HG02852 (cell line): ENCODE measurements around the gene CDC14B.
"Not testable (repeated sequence)": the region's sequence is repeated elsewhere in the genome, so short reads cannot be mapped to it uniquely, and the experiment has no call there.

Experiments
- ATAC-seq: cut with Tn5 transposase; IDR thresholded peaks from one replicate; pipeline ENCODE4 v1.9.1; 2021; ENCODE audit warnings: mild to moderate bottlenecking, moderate library complexity; ENCODE audit not compliant: unreplicated experiment

The CDC14B gene

DNA sequence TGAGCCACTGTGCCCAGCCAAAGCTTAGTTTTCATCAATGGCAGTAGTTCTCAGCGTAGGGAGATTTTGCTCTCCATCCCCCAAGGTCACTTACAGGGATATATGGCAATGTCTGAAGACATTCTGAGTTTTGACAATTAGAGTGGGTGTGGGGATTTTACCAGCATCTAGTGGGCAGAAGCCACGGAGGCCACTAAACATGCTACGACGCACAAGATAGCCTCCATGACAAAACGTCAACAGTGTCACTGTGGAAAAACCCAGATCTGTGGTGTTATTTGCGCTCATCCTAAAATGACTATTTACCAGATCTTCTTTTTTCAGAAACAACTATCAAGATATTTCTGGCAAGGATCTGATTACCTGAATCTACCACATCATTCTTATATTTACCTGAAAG is 68.2 kb downstream of the CDC14B start:
- ATAC-seq: no peak

DNA sequence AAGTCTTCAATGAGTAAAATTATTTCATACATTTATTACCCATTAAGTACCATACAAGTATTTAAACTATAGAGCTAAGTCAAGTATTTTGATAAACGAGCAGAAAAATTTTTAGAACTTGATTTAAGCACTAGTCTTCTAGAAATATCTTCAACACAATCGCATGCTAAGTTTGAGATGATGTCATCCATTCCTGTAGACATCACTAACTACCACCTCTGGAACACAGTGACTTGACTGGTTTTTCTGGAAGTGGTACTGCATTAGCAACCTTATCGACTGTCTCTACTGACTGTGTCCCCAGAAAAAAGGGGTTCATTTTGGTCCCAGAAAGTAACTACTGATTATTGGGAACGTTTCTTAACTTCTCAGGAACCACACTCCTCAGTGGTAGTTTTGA is 69.0 kb downstream of the CDC14B start:
- no peak for ATAC-seq

DNA sequence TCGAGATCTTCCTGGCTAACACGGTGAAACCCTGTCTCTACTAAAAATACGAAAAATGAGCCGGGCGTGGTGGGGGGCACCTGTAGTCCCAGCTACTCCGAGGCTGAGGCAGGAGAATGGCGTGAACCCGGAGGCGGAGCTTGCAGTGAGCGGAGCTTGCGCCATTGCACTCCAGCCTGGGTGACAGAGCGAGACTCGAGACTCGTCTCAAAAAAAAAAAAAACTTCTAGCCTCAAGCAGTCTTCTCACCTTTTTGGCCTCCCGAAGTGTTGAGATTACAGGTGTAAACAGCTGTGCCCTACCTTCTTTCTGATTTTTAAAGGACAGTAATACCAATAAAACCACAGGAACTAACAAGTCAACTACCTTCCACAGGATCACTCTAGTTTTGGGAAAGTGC is 76.5 kb downstream of the CDC14B start:
- ATAC-seq: not testable (repeated sequence)

DNA sequence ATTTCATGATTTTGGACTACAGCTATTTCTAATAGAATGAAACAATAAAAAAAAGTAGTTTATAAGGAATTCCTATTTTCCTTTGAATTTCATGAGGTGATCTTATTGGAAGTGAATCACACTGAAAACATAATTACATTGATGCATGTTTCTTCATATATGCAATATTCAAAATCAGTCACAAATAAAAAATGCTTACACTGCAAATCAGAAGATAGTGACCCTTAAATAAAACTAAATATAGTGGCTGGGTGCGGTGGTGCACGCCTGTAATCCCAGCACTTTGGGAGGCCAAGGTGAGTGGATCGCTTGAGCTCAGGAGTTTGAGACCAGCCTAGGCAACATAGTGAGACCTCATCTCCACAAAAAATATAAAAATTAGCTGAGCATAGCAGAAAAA is 79.5 kb downstream of the CDC14B start:
- no peak for ATAC-seq

DNA sequence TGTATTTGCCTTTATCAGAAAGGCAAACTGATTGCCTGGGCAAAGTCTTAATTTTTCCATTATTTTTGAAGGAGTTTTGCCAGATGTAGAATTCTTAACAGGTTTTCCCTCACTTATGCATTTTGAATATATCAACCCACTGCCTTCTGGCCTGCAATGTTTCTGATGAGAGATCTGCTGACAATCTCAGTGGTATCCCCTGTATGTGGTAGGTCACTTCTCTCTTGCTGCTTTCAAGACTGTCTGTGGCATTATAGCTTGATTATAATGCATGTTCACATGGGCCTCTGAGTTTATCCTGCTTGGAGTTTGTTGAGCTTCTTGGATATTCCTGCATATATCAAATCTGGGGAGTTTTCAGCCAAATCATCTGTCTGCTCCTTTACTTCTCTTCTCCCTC is 87.5 kb downstream of the CDC14B start:
- no peak for ATAC-seq

DNA sequence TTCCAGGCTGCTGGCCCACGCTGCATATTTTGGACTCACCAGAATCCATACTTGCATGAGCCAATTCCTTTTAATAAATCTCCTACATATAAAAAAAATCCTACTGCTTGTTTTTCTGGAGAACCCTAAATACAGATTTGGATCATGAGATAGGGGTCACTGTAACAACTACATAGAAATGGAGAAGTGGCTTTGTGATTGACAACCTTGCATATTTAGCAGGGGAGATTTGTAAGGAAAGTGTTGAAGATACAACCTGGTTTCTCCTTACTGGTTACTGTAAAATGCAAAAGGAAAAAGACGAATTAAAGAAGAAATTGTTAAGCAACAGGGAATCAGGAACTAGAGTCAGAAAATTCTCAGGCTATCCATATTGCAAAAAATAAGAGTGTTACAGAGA is 94.9 kb downstream of the CDC14B start:
- ATAC-seq: no peak

DNA sequence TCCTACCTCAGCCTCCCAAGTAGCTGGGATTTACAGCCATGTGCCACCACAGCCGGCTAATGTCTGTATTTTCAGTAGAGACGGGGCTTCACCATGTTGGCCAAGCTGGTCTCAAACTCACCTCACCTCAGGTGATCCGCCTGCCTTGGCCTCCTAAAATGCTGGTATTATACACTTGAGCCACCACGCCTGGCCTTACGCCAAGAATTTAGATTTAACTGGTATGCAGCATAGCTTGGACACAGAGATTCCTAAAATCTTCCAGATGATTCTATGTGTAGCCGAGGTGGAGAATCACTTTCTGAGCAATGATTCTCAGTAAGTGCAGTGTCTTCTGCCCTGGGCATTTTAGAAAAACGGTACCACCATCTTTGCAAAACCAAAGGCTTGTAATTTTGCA is 95.6 kb downstream of the CDC14B start:
- no peak for ATAC-seq

DNA sequence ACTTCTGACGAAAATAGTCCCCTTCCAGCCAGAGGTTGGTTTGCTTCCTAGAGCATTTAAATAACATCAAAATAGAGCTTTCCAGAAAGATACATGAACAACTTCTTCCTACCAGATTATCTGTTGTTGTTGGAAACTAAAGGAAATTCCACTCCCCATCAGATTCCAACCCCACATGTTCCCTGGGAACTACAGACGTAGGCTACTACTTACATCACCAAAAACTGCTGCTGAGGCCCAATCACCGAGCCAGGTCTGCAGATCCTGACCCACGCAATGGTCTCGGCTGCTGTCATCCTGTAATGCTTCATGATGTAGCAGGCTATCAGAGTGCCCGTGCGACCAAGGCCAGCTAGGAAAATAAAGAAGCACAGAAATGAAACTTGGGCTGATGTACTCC is 96.3 kb downstream of the CDC14B start:
- no peak for ATAC-seq

DNA sequence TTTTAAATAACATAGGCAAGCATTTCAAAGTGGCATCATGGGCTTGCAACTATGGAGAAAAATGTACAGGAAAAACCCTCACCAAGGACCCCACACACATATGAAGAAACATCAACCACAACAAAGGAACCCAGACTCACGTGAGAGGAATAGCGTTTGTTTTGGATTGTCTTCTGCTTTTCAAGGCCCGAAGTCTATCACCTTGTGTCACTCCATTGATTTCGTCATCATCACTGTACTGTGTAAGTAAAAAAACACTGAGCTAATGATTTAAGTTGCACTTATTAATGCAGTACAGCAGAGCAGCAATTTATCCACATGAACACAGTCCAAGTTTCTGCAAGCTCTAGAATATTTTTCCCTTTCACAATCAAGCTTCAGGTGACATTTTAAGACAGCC is 97.3 kb downstream of the CDC14B start:
- no peak for ATAC-seq

DNA sequence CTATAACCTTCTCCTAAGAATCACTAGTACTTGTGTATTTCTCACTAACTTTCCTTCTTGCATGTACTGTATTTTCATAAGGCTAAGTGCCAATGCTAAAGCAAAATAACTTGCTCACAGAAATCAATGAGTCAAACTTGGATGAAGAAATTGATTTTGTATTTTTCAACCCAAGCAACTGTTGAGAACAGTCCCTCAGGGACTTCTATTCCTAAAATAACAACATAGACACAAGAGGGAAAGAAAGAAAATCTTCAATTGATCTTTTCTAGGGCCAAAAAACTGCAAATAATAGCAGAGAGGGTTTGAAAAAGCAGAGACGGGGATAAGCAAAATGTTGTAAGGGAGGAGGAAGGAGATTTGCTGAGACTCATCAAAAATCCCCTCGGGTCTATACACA is 99.9 kb downstream of the CDC14B start:
- ATAC-seq: no peak

DNA sequence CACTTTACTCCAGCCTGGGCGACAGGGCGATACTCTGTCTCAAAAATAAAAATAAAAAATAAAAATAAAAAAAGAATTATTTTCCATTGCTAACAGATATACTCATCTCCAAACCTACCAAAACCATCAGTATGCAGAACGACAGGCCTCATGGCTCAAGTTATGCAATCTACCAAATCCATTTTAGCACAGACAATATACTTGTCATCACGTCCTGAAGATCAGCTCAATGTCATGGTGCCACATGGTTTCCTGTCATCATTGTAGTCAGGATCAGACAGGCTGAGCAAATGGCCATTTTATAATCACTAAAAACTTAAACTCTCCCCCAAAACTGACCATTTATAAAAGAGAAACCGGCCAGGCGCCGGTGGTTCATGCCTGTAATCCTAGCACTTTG is 100.5 kb downstream of the CDC14B start:
- ATAC-seq: no peak

DNA sequence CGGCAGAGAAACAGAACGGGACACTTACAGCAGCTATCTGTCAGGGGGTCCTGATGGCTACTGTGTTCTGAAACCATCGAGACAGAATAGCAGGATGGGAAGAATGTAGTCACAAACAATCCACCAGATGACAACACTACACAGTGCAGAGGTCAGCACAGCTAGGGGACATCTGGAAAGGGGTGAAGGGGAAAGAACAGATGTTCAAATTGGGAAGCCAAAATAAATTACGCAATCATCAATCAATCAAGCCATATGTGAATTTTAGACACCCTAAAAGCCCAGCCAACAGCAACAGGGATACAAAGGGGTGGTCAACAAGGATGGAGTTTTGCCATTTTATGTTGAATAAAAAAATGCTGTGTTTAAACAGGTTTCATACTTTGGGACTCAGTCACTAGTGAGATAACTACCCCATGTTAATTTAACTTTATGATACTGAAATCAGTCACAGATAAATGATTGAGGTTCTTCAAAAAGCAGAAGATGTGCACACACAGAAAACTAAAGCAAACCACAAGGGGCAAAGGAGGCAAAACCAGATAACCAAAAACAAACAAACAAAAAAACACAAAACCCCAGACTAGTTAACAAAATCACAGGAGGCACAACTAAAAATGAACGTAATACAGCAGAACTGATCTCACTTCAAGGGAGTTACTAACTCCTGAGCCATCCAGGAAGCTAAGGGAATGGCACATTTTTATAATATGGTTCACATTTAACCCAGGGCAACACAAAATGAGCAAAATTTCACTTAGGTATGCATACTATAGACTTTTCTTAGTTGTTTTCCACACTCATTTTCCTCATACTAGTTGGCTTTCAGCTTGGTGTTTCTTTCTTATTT is 103.8 kb downstream of the CDC14B start:
- ATAC-seq: no peak

DNA sequence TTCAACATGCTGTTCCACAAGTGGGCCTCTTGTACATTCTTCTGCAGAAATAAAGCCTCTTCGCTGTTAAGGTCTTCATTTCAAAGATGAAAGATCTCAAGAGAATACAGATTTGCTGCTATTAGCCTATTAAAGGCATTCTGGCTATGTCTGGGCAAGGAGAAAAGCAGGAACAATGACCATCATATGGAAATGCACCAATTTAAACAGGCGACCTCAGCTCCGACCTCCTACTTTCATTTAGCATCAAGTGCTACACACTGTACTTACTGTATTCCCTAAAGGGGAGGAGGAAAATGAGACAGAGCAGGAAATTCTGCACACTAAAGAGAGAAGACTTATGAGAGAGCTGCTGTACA is 104.9 kb downstream of the CDC14B start:
- ATAC-seq: no peak

DNA sequence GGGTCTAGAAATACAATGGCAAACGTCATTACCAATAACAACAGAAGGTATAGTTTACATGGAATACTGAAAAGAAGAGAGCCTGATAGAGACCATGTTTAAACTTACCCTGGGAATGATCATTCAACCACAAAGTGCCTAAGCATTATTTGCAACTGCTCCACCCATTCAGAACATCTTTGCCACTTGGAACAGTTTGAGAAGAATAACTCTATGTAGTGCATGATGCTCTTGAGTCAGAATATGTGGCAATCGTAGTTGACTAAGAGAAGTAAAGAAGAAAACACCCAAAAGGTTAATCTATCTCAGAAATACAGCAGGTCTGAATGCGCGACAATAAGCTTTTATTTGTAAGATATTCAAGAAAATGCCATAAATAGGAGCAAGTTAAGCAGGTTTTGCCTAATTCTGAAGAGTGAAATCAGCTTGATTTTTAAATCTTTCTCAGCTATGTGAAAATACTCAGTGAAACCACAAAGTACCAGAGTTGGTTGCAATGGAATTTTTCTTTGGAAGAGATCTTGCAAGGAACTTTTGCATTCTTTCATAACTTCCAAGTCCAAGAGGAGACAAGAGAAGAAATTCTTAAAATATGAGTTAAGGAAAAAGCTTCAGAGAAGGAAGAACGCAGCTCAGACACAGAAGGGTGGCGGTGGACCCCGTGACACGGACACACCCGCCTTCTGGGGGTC is 105.4 kb downstream of the CDC14B start:
- no peak for ATAC-seq

DNA sequence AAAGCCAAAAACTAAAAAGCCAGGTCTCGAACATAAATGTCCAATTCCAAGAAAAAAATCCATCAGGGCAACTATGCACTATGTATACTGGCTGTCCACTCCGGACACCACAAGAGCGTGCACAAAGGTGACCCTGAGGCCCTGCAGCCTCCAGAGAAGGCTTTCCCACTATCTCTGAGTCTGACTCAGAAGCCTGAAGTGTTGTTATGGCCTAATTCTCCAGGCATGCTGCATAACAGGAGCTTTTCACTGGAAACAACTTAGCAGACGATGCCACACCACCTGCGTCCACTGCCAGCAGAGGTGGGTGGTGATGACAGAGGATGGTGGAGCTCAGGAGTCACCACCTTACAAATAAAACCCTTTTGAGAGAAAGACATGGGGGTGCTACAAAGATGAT is 106.0 kb downstream of the CDC14B start:
- no peak for ATAC-seq

DNA sequence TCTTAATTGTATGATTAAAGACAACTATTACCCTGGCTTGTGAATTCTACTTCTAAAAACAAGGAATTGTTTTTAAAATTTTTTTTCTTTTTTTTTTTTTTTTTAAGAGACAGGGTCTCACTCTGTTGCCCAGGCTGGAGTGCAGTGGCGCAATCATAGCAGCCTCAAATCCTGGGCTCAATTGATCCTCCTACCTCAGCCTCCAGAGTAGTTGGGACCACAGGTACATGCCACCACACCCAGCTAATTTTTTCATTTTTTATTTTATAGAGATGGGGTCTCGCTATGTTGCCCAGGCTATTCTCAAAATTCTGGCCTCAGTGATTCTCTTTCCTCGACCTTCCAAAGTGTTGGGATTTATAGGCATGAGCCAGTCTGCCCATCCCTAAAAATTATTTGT is 107.4 kb downstream of the CDC14B start:
- ATAC-seq: no peak

DNA sequence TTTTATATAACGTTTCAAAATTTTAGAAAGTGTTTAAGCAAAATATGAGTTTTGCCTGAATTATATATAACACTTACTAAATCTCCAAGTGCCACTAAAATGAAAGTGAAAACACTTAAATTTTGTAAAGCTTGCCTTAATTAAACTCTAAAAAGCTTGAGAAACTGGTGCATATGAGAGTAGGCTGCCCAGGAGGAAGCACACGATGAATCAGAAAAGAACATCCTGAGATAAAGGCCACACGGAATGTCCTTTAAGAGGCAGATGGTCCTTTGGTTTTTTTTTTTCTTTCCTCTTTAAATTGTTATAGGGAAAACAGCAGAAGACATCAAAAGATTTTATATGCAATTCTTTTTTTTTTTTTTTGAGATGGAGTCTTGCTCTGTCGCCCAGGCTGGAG is 109.4 kb downstream of the CDC14B start:
- no peak for ATAC-seq

DNA sequence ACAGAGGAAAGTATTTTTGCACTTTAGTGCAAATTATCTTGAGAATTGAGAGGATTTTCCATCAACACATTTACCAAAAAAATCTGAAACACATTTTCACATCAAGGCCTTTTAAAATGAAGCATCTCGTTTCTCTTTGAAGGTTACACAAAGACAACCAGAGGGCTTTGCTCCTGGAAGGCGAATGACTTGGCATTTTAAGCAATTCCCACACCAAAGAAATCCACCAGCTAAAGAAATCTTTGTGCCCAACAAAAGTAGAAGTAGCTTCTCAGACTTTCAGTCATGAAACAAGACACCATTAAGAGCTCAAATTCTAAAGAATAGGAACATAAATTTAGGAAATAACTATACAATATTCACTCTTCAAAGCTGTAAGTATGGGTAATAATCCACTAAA is 109.8 kb downstream of the CDC14B start:
- no peak for ATAC-seq

DNA sequence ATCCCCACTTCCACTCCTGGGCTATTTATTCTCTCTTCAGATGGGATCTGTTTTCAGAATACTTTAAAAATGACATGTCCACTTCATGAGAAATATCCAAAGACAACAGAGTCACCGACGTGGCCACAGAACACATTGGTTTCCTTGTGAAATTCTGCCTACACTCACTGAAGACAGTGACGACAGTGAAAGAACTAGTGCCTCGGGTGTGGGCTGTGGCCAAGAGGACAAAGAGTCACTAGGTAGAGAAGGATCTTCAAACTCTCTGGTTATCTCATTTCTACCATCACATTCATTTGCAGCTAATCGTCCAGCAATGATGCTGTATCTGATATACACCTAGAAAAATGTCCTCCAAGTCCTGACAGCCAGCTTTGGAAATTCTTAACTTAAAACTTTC is 110.6 kb downstream of the CDC14B start:
- ATAC-seq: no peak

DNA sequence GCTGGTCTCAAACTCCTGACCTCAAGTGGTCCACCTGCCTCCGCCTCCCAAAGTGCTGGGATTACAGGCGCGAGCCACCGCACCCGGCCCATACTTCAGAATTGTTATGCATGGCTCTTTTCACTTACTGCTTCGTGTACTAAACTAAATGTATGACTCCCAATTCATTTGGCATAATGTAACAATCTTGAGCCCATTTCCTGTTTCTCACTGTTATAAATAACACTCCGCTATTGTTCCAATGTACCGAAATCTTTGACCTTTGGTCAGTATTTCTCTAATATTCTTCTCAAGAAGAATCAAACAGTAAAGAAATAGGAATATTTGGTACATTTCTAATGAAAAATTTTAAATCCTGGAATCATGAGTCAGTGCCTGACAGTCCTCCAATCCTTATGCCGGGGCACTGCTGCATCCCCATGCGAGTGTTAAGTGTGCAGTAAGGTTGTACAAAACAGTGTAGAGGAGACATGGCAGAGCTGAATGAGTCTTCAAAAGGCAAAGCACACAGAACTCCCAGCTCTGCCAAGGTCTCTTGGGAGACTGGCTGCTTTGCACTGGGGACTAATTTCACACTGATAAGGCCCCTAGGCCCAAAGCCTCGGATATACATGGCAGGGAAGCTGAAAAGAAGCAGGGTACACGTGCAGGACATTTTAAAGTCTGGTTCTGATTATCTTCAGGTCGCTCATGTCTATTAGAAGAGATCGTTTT is 111.3 kb downstream of the CDC14B start:
- ATAC-seq: no peak

DNA sequence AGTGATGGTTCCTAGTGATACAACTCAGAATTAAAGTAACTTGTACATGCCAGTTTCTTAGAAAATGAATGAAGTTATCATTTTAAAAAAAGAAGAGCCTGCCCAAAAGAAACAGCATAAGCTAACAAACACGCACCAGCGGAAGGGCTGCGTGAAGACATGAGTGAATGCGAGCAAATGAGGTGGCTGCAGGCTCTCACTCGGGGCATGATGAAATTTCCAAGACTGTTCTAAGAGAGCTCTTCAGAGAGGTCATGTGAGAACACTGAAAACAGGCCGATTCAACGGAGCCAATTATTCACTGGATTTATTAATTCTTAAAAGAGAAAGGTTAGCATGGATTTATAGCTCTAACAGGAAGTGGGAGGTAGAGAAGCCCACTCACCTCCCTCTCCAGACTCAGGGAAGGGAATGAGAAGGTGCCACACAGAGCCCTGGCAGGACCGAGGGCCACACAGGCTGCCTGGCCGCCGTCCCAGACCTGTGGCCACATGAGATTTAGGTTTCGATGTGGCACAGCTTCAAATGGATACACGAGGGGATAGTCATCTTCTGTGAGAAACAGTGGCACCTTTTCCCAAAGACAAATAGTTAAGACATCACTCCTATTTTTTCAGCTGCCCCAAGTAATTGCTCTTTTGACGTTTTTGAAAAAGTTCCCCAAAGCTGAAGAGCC is 114.2 kb downstream of the CDC14B start:
- ATAC-seq: no peak
